ENCODE measurements around the gene PAF1.

DNA sequence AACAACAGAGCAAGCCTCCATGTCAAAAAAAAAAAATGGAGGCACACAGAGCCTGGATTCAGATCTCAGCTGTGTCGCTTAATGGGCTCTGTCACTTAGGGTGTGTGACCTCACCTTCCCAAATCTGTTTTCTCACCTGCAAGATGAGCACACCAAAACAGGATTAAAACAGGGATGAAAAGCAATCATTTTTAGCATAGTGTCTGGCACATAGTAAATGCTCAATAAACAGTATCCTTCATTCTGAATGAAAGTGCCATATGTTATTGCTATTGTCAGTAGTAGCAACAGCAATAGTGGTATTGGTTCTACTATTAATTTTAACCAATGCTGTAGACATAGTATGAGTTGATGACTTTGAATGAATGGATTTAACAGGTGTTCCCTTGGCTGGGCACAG, 25.4 kb downstream of the PAF1 start:
- TF ChIP-seq POLR2AphosphoS5 (IDR thresholded peaks at IDR 0.05) (no peak), RAD21 (conservative IDR thresholded peaks at IDR 0.05) (no peak), CTCF (IDR thresholded peaks at IDR 0.05; ENCODE audit: poor library complexity, severe bottlenecking) (no peak), EP300 (conservative IDR thresholded peaks at IDR 0.05; ENCODE audit: poor library complexity, severe bottlenecking) (no peak), EZH2 (IDR thresholded peaks at IDR 0.05; ENCODE audit: borderline replicate concordance, insufficient read depth, low read length, poor library complexity, severe bottlenecking) (no peak), REST (IDR thresholded peaks at IDR 0.05; ENCODE audit: borderline replicate concordance) (no peak), TAF1 (IDR thresholded peaks at IDR 0.05; ENCODE audit: low read depth) (no peak), MXI1 (conservative IDR thresholded peaks at IDR 0.05; ENCODE audit: poor library complexity, severe bottlenecking) (no peak)

Measured in neural cell (in vitro differentiated cells).